A549 (cell line): ENCODE results near the gene CLDN25.

Source experiments
- HOXA7 ChIP-seq: fragments of 250-450 bp; sonication (Bioruptor Pico); IDR thresholded peaks from 2 replicates; pipeline ENCODE4 v1.5.0; 2020; ENCODE audit warnings: mild to moderate bottlenecking, moderate library complexity
- RAD21 ChIP-seq, 2 experiments: fragments of >200 bp in 1 of 2; sonication (Bioruptor Twin) in 1 of 2; formaldehyde crosslinking in 1 of 2; IDR thresholded peaks in 1 of 2; conservative IDR thresholded peaks in 1 of 2; 2 replicates in 1 of 2; 3 replicates in 1 of 2; pipeline ENCODE4 v1.6.1; 2012 to 2018; ENCODE audit warnings: inconsistent platforms in 1 of 2
- RFX5 ChIP-seq: fragments of 450-650 bp; IDR thresholded peaks from 2 replicates; pipeline ENCODE4 v1.7.1; 2014; ENCODE audit warnings: antibody characterized with exemption, mild to moderate bottlenecking, moderate library complexity
- TP53 ChIP-seq: fragments of 250-450 bp; sonication (Bioruptor Pico); IDR thresholded peaks from 2 replicates; pipeline ENCODE4 v1.5.0; 2021; ENCODE audit warnings: mild to moderate bottlenecking, moderate library complexity
- TF ChIP-seq, protein P1 (sequence below): fragments of >200 bp; sonication (Bioruptor Twin); formaldehyde crosslinking; IDR thresholded peaks from 3 replicates; pipeline ENCODE4 v1.5.1; 2016
- TF ChIP-seq, protein P2 (sequence below): IDR thresholded peaks from 2 replicates; pipeline ENCODE4 v1.6.1; 2012

DNA sequence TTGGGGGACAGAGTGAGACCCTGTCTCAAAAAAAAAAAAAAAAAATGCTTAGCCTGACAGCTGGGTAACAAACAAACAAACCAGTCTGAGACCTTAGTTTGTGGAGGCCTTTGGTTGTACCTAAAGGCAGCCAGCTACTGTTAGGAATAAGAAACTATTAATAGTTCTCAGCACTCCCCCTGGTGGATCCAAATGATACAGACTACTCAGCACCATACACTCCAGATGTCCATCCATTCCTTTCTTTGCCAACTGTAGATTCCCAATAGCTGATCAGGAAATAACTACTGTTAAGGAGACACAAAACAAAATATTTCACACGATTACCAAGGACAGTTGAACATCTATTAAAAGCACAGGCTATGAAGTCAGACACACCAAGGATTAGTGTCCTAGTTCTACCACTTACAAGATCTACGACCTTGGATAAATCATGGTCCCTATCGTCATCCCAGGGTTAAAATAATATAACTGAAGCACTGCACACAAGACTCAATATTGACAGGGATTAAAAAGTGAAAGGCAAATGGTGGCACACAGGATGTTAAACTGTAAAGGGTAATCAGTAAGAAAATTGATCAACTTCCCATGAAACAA, 17.2 kb downstream of the CLDN25 start:
- TF ChIP-seq RAD21 (conservative IDR thresholded peaks at IDR 0.05 in 1 of 2, IDR thresholded peaks at IDR 0.05 in 1 of 2) (no peak), RFX5 (no peak), TP53 (CRISPR knock-in tag) (no peak), HOXA7 (CRISPR knock-in tag) (no peak)
- TF ChIP-seq, protein P1, sequence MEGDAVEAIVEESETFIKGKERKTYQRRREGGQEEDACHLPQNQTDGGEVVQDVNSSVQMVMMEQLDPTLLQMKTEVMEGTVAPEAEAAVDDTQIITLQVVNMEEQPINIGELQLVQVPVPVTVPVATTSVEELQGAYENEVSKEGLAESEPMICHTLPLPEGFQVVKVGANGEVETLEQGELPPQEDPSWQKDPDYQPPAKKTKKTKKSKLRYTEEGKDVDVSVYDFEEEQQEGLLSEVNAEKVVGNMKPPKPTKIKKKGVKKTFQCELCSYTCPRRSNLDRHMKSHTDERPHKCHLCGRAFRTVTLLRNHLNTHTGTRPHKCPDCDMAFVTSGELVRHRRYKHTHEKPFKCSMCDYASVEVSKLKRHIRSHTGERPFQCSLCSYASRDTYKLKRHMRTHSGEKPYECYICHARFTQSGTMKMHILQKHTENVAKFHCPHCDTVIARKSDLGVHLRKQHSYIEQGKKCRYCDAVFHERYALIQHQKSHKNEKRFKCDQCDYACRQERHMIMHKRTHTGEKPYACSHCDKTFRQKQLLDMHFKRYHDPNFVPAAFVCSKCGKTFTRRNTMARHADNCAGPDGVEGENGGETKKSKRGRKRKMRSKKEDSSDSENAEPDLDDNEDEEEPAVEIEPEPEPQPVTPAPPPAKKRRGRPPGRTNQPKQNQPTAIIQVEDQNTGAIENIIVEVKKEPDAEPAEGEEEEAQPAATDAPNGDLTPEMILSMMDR: peak; percentile 20; the same call in 1 of the 3 replicates
- TF ChIP-seq, protein P2, sequence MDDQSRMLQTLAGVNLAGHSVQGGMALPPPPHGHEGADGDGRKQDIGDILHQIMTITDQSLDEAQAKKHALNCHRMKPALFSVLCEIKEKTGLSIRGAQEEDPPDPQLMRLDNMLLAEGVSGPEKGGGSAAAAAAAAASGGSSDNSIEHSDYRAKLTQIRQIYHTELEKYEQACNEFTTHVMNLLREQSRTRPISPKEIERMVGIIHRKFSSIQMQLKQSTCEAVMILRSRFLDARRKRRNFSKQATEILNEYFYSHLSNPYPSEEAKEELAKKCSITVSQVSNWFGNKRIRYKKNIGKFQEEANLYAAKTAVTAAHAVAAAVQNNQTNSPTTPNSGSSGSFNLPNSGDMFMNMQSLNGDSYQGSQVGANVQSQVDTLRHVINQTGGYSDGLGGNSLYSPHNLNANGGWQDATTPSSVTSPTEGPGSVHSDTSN: no peak
